Stimulated activated CD4-positive, alpha-beta T cell treated with anti-CD3 and anti-CD28 coated beads, Interleukin-15, amount 100 ng/mL, for 48 hours (primary cell): Measurements from ENCODE around the gene ETV6.
"Not testable (repeated sequence)": the region's sequence is repeated elsewhere in the genome, so short reads cannot be mapped to it uniquely, and the experiment has no call there.

Experiments used
- DNase-seq, 2 donors: peaks; one replicate each; pipeline ENCODE4 v3.0.0-alpha.2; 2020; ENCODE audit warnings: low read depth in 2 of 2

ETV6 gene

DNA sequence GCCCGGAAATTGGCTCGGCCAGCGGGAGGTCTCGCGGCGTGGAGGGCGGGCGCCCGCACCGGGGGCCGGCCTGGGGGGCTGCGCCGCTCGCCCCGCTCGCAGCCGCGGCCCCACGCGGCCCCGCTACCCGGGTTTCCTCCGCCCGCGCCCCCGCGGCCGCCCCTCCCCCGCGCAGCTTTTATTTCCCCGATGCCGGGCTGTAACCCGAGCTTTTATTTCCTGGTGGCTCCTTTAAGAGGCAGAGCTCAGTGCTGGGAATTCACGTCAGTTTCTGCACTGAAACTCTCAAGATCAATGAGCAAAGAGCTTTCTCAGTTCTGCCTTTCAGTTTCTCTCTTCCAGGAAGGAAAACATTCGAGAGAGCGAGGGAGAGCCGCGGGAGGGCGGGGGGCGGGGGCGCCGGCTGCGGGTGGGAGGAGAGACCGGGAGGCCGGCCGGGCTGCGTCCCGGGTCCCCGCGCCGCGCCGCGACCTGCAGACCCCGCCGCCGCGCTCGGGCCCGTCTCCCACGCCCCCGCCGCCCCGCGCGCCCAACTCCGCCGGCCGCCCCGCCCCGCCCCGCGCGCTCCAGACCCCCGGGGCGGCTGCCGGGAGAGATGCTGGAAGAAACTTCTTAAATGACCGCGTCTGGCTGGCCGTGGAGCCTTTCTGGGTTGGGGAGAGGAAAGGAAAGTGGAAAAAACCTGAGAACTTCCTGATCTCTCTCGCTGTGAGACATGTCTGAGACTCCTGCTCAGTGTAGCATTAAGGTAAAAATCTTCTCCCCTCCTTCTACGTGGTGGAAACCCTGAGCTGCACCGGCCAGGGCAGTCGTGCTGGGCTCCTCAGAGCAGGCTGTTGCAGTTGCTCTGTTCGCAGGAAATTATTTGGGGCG lies at the start of gene ETV6:
Gene ETV6, plus strand, starts transcription at position 262 of the 873 bp plus-strand sequence. Its CDS starts 454 bp downstream, at position 716.
- peak; percentile 68 to 77 for DNase-seq

DNA sequence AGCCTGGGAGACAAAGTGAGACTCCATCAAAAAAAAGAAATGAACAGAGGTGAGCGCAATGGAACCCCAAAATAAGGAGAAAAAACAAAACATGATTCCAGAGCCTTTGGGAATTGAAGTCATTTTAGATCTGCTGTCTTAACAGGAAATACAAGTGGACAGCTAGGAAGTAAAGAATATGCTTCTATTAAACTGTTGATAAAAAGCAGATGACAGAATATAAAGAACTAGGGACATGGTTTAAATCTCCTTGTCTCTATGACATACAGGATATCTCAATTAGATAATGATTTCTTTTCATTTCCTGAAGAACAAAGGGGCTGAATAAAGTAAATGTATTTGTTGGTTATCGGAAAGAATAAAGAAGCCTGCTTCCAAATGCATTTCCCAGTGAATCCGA lies 49.3 kb upstream of the ETV6 start:
- no peak for DNase-seq

- no peak for DNase-seq
These were observed 47.8 kb upstream of the ETV6 start for GRCh38 chr12:11601647-11602046.

DNA sequence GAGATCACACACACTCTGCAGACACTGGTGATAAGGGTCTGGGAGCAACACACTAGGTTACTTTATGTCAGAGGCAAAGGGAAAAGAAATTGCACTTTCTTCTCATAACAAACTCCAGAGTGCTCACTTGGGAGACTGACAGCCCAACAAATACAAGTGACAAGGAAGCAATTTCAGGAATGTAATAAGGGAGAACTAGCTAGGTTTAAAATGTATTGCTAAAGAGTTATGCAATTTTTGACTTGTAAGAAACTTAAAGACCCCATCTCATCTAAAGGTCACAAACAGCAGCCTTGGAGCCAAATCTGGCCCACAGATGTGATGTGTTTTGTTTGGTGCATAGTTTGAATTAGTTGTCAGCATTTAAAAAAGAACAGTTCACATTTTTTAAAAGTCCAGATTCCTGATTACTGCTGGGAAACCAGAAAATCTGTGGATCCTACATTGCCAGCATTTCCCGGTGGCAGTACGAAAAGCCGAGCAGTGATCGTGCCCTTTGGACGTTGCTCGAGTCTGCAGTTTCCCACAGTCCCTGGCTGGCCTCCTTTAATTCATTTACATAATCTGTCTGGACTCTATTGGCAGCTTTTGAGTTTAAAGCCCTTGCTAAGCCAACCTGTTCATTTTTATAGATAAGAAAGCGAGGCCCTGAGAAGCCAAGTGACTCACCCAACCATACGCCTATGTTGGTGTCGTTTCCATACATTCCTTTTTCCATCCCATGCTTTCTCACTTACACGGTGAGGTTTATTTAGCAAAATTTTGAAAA lies 42.0 kb upstream of the ETV6 start:
- DNase-seq = no peak

GRCh38 chr12:11609045-11609444 lies 40.4 kb upstream of the ETV6 start:
- DNase-seq = no peak

- no peak for DNase-seq
These were observed 34.0 kb upstream of the ETV6 start for GRCh38 chr12:11615481-11615880.

DNA sequence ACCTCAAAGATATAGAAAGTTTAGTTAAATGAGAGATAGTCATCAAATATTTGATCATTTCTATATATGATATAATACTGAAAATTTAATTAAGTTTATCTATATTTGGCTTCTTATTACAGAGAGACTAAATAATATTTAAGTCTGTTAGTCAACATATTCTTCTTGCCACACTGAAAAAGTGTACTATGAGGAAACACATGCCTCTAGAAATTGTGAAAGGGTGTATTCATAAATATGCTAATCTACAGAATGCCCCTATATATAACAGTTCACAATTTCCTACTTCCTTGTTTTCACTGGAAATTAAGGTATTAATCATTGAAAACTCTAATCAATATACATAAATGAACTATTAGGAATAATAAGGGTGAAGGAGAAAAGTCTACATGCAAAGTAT lies 31.4 kb upstream of the ETV6 start:
- no peak for DNase-seq

DNA sequence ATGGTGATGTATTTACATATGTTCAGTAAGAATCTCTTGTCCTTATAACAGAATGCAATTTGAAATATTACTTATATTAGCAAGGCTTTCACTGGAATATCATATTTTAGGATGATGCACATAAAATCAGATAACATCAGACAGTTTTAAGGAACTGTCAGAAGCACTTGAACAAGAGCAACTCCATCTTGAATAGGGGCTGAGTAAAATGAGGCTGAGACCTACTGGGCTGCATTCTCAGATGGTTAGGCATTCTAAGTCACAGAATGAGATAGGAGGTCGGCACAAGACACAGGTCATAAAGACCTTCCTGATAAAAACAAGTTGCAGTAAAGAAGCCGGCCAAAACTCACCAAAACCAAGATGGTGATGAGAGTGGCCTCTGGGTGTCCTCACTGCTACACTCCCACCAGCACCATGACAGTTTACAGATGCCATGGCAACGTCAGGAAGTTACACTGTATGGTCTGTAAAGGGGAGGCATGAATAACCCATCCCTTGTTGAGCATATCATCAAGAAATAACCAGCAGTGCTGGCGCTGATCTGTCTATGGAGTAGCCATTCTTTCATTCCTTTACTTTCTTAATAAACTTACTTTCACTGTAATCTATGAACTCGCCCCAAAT lies 27.6 kb upstream of the ETV6 start:
- peak in 1 of 2 donors; percentile 3 for DNase-seq

GRCh38 chr12:11622876-11623281 lies 26.6 kb upstream of the ETV6 start:
- no peak for DNase-seq

DNA sequence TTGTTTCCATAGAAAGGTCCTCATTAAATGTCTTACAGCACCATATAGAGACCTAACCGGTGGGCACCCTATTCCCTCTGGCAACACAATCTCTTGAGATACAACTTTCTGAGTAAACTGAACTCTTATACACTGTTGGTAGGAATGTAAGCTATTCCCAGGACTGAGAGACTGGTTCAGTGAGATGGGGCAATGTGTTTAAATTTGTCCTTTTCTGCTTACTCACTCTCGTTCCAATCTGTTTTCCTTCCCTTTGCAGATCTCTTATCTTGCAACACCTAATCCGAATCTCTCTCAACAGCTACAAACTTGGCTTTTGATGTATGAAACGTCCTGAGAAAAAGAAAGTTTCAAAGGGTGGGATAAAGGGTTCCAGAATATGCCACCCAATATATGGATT lies 26.1 kb upstream of the ETV6 start:
- DNase-seq = no peak

DNA sequence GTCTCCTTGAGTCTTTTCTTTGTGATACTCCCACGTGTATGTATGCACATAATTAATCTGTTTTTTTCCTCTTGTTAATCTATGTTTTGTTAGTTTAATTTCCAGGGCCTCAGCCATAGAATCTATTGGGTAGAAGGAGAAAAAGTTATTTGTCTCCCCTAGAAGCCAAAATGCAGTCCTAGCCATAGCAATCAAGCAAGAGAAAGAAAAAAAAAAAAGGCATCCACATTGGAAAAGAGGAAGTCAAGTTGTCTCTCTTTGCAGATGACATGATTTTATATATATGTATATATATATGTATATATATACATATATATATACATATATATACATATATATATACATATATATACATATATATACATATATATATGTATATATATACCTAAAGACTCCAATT lies 25.4 kb upstream of the ETV6 start:
- no peak for DNase-seq

GRCh38 chr12:11627709-11628108 lies 21.8 kb upstream of the ETV6 start:
- not testable (repeated sequence) for DNase-seq

- no peak for DNase-seq
These were observed 21.1 kb upstream of the ETV6 start for GRCh38 chr12:11628353-11628752.

- no peak for DNase-seq
These were observed 19.3 kb upstream of the ETV6 start for GRCh38 chr12:11630046-11630706.

- no peak for DNase-seq
These were observed 18.2 kb upstream of the ETV6 start for GRCh38 chr12:11631288-11631687.

DNA sequence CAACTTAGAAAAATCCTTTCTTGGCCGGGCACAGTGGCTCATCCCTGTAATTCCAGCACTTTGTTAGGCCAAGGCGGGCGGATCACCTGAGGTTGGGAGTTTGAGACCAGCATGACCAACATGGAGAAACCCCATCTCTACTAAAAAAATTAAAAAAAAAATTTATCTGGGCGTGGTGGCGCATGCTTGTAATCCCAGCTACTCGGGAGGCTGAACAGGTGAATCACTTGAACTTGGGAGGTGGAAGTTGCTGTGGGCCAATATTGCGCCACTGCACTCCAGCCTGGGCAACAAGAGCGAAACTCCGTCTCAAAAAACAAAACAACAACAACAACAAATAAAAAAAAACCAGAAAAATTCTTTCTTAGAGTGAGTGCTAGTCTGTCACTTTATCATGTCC lies 17.6 kb upstream of the ETV6 start:
- not testable (repeated sequence) for DNase-seq

DNA sequence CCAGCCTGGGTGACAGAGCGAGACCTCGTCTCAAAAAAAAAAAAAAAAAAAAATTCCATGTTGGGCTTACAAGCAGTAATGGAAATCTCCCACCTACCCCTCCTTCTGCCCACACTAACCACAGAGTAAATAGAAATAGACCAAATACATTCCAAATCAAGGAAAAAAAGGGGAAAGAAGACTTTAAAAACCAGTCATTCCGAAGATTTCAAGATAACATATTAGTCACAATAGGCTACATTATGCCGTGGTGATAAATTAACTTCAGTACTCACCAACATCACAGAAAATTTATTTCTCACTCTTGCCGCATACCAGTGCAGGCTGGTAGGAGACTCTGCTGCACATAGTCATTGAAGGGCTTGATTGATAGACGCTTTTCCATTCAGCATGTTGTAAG lies 15.5 kb upstream of the ETV6 start:
- DNase-seq = no peak

GRCh38 chr12:11635341-11635740 lies 14.1 kb upstream of the ETV6 start:
- no peak for DNase-seq

- DNase-seq = no peak
These were observed 11.1 kb upstream of the ETV6 start for GRCh38 chr12:11638315-11638916.

DNA sequence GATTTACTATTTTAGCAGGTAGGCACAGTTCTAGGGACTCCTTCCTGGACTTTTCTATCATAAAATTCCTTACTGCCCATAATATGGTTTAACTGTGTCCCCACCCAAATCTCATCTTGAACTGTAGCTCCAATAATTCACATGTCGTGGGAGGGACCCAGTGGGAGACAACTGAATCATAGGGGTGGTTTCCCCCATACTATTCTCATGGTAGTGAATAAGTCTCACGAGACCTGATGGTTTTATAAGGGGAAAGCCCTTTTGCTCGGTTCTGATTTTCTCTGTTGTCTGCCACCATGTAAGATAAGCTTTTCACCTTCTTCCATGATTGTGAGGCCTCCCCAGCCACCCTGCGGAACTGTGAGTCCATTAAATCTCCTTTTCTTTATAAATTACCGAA lies 10.0 kb upstream of the ETV6 start:
- DNase-seq = no peak

DNA sequence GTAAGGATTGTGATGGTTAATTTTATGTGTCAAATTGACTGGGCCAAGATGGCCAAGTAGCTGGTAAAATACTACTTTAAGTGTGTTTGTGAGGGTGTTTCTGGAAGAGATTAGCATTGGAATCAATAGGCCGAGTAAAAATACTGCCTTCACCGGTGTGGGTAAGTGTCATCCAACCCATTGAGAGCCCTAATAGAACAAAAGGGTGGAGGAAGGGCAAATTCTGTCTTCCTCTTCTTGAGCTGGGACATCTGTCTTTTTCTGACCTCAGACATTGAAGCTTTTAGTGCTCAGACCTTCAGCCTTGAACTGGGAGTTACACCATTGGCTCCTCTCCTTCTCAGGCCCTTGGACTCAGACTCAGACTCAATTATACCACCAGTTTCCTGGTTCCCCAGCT lies 8.0 kb upstream of the ETV6 start:
- no peak for DNase-seq

- DNase-seq = no peak
These were observed 6.7 kb upstream of the ETV6 start for GRCh38 chr12:11642785-11643184.
